ENCODE results near the gene STUM. TPM values are rescaled to one million over a fixed set of nuclear protein-coding genes. Genes with fewer than 3 reads are reported as not detected.

The STUM gene
- total and polyA plus RNA-seq, 2 experiments from 2014 or later: 0.23 to 1.3 TPM

DNA sequence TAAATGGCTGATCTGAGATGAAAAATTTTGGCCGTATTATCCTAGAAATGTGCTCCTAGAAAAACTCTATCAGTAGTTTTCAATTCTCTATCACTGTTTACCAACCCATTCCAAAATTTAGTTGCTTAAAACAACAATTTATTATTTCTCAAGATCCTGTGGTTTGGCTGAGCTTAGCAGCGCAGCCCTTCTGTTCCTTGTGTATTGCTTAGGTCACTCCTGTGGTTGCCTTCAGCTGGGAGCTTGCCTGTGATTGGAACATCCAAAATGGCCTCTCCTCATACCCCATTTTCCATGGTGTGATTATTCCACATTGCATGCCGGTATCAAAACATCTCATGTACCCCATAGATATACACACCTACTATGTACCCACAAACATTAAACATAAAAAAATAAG lies 22.8 kb upstream of the STUM start:
- Histone ChIP-seq H3K27me3 (ENCODE audit: insufficient read depth) (no peaks in the 10 kb centered on the region), H3K4me1 (ENCODE audit: insufficient read depth) (peaks cover 5% of the 10 kb centered on the region), H3K27ac (ENCODE audit: low read depth) (no peak overlapping the region), H2AFZ (no peak overlapping the region), H3K79me2 (replicated peaks; ENCODE audit: insufficient read depth) (no peaks in the 10 kb centered on the region), H3F3A (replicated peaks; ENCODE audit: low read depth) (no peaks in the 10 kb centered on the region), H3K4me3 (no peak overlapping the region), H4K20me1 (replicated peaks; ENCODE audit: insufficient read depth) (no peaks in the 10 kb centered on the region), H3K4me2 (no peak overlapping the region), H3K36me3 (ENCODE audit: insufficient read depth) (no peaks in the 10 kb centered on the region), H3K9me2 (ENCODE audit: insufficient read depth) (peaks cover 10% of the 10 kb centered on the region; the same call in 1 of the 2 replicates)
- Mint-ChIP-seq H3K4me1 (peaks cover 10% of the 10 kb centered on the region), H3K4me3 (no peak overlapping the region), H3K27ac (no peak overlapping the region), H3K27me3 (ENCODE audit: insufficient read depth, low read depth, poor library complexity) (peaks cover 3% of the 10 kb centered on the region), H3K36me3 (ENCODE audit: low read depth) (no peaks in the 10 kb centered on the region), H3K9me3 (no peaks in the 10 kb centered on the region)
- no peak for DNase-seq (ENCODE audit: low spot score)
- ATAC-seq: no peak
- TF ChIP-seq ZNF331 (CRISPR knock-in tag; IDR thresholded peaks at IDR 0.05; ENCODE audit: low read depth) (no peak), POLR2AphosphoS5 (IDR thresholded peaks at IDR 0.05; ENCODE audit: low read depth) (no peak), STAT1 (IDR thresholded peaks at IDR 0.05; ENCODE audit: unreplicated experiment) (no peak), ZNF462 (CRISPR knock-in tag; IDR thresholded peaks at IDR 0.05) (no peak), CREB1 (CRISPR knock-in tag; IDR thresholded peaks at IDR 0.05; ENCODE audit: low read depth) (no peak), ZNF114 (CRISPR knock-in tag; IDR thresholded peaks at IDR 0.05) (no peak), NANOG (IDR thresholded peaks at IDR 0.05; ENCODE audit: borderline replicate concordance) (no peak), EZH2 (IDR thresholded peaks at IDR 0.05; ENCODE audit: low read depth, unreplicated experiment) (no peak), ETS1 (IDR thresholded peaks at IDR 0.05) (no peak), JUNB (IDR thresholded peaks at IDR 0.05; ENCODE audit: unreplicated experiment) (no peak), EZH2phosphoT487 (IDR thresholded peaks at IDR 0.05; ENCODE audit: unreplicated experiment) (no peak), REST (IDR thresholded peaks at IDR 0.05; ENCODE audit: unreplicated experiment) (no peak), CTCF (conservative IDR thresholded peaks at IDR 0.05; ENCODE audit: low read depth in 2 of 2) (no peak)
